NCI-H187 (cell line): Measurements from ENCODE around the gene CREB5.
"Not testable (repeated sequence)": the region's sequence is repeated elsewhere in the genome, so short reads cannot be mapped to it uniquely, and the experiment has no call there.

ENCODE experiments used
- DNase-seq, 2 experiments: peaks; one replicate each; lab custom pipeline; 2025; lab: John Stamatoyannopoulos, UW

CREB5 gene

GRCh38 chr7:28784171-28784902 lies 372.0 kb downstream of the CREB5 start:
- DNase-seq = no peak

DNA sequence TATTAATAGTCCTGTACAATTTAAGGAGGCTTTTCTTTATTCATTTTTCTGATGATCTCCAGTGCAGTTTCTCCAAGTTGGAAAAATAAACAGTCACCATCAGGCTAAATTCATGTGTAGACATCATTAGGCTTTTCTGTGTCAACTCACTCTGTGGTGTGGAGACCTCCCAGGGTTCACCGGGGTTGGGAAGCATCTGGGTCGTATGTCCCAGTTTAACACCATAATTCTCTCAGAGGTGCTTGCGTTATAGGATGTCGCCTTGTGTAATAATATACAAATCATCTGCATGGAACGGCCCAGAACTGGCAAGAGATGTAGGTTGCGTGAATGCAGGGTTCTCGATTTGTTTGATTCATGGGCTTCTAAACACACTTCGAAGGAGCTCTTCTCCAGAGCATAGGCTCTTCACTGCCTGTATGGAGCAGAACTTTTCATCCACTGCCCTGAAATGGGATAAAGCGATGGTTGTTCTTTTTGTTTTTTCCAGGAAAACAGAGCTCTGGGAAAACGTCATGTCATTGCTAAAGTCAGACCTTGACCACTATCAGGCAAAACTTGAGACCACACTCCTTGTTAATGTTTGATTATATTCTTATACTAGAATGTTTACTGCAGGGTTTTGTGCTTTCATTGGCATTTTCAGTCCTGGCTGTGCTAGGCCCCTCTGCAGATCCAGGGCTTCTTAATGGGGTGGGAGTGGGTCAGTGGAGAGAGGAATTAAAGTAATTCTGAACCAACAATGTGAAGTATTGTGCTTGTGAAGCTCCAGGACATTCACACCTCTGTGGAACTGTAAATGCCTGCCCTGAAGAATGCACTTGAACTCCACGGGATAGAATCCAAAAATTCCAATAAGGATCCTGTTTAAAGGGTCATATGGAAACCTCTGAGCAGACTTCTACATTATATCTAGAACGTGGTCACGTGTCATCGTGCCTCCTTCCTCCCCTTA lies 373.0 kb downstream of the CREB5 start:
- DNase-seq = no peak

GRCh38 chr7:28786156-28786555 lies 373.8 kb downstream of the CREB5 start:
- not testable (repeated sequence) for DNase-seq

DNA sequence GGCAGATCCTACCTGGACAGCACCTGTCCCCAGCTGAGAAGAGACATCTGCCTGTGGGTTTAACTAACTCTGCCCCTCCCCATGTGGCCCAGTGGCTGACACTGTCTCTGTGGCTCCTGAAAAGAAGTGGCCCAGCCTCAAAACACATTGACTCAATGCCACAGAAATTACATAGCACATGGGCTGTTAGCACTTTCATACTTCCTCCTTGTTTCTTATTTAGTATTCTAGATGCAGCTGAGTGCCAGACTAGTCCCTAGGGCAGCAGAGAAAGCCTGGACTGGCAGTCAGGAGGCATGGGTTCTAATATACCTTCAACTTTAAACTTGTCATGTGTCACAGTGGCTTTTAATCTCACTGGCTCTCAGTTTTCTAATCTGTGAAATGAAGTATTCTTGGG lies 374.8 kb downstream of the CREB5 start:
- no peak for DNase-seq

DNA sequence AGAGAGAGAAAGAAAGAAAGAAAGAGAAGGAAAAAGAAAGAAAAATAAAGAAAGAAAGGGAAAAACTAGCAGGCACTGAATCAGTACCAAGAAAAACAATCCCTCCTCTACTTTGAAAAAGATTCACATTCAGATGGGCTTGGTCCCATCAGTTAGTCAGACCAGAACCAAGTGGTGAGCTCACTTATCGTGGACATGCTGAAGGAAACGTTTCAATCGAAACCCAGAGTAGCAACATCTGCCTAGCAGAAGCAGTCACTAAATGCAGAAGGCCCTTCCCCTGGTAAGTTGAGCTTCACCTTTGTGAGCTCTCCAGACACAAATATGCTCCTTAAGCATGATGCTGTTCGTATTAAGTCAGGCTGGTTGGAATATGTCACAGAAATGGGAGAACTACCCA lies 378.1 kb downstream of the CREB5 start:
- DNase-seq = no peak

GRCh38 chr7:28792858-28793257 lies 380.5 kb downstream of the CREB5 start:
- DNase-seq = no peak

DNA sequence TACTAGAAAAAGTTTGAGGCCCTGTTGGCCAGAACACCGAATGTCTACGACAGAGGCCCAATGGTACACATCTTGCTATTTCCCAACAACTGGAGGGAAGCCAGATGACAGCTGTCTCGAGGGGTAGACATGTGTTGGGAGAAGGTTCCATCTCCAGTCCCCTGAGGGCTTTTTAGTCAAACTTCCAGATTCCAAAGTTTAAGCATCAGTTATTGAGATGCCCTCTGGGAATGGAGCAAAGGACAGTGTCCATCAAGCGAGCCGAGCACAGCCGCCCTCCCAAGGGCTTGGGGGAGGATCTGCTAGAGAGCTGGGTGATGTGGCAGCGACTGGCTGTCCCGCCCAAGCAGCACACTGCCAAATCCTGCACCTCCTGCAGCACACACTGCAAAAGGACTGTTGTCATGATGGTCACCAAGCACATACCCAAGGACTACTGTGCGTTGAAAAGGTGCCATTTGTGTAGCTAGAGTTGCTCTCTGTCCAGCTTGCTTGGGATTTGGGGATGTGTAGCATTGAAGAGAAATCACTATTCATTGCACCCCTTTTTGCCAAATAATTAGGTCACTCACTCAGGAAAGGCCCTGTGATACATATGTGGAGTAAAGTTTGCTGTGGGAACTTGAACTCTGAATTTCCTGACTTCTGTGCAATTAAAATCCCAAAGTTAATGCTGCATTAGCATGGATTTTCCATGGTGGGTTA lies 381.2 kb downstream of the CREB5 start:
- no peak for DNase-seq

GRCh38 chr7:28798274-28798673 lies 386.0 kb downstream of the CREB5 start:
- DNase-seq = no peak

- DNase-seq = no peak
Observed at GRCh38 chr7:28799619-28800018, 387.3 kb downstream of the CREB5 start.

GRCh38 chr7:28800150-28800549 lies 387.8 kb downstream of the CREB5 start:
- no peak for DNase-seq

GRCh38 chr7:28802450-28802849 lies 390.1 kb downstream of the CREB5 start:
- no peak for DNase-seq

DNA sequence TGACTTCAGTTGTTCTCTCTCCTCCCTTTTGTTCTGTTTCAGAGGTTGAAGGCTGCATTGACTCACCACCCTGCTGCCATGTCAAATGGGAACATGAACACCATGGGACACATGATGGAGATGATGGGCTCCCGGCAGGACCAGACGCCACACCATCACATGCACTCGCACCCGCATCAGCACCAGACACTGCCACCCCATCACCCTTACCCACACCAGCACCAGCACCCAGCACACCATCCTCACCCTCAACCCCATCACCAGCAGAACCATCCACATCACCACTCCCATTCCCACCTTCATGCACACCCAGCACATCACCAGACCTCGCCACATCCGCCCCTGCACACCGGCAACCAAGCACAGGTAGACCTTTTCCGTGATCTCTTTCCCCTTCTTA lies 391.8 kb downstream of the CREB5 start:
- no peak for DNase-seq

GRCh38 chr7:28804990-28805389 lies 392.7 kb downstream of the CREB5 start:
- no peak for DNase-seq

GRCh38 chr7:28806841-28807240 lies 394.5 kb downstream of the CREB5 start:
- no peak for DNase-seq

DNA sequence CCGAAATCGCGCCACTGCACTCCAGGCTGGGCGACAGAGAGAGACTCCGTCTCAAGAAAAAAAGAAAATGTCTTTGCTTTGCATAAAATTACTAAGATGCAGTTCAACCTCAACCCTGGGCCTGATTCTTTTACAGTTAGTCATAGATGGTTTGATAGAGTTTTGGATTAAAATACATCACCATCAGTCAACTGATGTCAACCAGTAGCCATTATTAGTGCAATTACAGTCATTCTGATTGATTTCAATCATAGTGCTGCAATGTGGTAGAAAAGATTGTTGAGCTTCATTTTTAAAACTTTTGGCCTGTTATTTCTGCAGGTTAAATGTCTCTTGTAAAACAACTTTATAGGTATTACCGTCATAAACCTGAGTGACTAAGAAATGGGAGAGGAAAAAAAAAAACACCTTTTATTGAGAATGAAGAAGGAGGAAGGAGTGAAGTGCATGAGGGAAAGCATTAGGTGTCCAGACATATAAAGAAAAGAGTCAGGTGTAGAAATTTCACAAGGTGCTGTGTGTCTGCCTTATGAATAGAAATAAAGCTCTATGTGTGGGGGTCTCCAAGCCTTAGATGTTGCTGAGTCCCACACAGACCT lies 395.2 kb downstream of the CREB5 start:
- no peak for DNase-seq

DNA sequence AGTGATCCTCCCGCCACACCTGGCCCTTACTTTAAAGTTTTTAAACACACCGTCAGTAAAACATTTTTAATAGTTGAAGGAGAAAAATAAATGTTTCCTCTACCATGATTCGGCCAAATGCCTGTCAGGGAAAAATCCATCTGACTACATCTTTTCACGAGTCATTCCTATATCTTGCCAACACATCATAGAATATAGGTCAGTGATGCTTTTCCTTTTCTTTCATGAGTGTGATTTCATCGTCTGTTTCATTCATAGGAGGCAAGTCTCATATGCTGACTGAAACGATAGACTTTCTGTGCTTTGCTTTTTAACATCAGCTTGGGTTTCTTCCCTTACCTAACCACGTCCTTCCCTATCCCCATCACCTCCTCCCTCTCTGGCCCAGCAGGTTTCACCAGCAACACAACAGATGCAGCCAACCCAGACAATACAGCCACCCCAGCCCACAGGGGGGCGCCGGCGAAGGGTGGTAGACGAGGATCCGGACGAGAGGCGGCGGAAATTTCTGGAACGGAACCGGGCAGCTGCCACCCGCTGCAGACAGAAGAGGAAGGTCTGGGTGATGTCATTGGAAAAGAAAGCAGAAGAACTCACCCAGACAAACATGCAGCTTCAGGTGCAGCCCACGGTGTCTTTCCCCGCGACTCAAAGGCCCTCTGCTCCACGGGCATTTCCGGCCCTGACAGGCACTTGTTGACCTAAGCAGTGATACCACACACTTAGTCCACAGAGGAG lies 396.6 kb downstream of the CREB5 start:
- no peak for DNase-seq

- DNase-seq = no peak
Observed at GRCh38 chr7:28811008-28811407, 398.7 kb downstream of the CREB5 start.

GRCh38 chr7:28811701-28812430 lies 399.5 kb downstream of the CREB5 start:
- DNase-seq = no peak

GRCh38 chr7:28812616-28813015 lies 400.3 kb downstream of the CREB5 start:
- DNase-seq = no peak

DNA sequence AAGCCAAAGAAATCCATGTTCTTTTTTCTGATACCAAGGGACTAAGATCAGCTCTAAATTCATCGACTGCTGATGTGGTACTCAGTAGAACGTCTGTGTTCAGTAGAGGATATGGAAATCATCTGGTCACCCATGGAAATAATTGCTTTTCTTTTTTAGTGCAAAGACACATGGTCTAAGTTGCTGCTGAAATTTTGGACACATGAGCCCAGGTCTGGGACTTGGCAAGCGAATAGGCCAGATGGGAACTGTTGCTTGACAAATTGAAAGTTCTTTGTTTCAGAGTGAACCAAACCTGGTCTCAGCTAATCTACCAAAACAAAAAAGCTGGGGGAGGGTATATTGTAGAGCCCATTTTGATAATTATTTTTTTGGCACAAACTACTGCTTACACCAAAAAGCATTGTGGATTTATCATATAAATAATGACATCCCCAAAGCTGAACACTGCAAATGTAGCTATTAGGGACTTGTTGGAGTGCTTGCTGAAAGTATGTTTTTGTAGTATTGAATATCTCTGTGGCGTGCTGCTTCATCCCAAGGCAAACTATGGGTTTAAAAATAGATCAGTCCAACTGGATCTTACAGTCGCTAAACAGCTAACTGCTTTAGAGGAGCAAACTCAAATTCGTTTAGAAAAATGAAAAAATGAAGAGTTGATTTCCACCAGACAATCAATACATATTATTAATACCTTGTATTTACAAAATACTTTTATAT lies 401.1 kb downstream of the CREB5 start:
- DNase-seq = no peak
